Glomerular endothelial cell (primary cell): ENCODE data around the gene CENPU. TPM values are rescaled to one million over a fixed set of nuclear protein-coding genes. Genes with fewer than 3 reads are reported as not detected.

Experiments used
- DNase-seq: peaks from one replicate; pipeline ENCODE4 v3.0.0-alpha.2; 2011; ENCODE audit warnings: low read depth, low spot score; ENCODE audit errors: extremely low read depth
- total RNA-seq: library from RNA; depleted of rRNA; stranded (reverse); fragments of >200 nt; gene quantifications from 2 replicates; pipeline ENCODE4 v1.2.3, GENCODE V29; 2015

CENPU gene
- total RNA-seq, 1 donor from 2014 or later, result 13.7 TPM

DNA sequence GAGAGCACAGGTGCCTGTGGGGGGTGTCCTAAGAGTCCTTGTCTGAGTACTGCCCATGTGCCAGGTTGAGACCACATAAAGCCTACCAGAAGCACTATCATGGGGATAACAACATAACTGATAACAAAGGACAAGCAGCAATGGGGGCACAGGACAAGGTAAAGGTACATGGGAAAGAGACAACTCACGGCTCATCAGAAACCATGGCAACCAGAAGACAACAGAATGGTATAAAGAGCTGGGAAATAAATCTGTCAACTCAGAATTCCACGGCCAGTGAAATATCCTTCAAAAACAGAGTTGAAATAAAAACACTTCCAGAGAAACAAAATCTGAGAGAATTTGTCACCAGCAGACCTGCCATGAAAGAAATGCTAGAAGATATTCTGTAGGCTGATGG lies 20.0 kb downstream of the CENPU start:
- no peak for DNase-seq

DNA sequence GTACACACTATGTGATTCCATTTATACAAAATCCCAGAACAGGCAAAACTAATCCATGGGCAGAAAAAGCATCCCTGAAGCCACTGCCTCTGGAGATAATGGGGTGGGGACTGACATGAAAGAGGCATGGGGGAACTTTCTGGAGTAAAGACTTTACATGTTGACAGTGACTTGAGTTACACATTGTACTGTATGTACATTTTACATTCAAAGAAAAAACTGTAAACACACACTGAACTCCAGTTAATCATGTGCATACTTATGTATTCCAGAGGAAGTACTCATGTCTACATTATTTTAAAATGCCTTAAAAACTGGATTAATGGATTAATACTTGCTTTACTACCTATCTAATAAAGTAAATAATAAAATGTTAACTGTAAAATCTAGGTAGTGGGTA lies 21.6 kb downstream of the CENPU start:
- DNase-seq, result no peak

DNA sequence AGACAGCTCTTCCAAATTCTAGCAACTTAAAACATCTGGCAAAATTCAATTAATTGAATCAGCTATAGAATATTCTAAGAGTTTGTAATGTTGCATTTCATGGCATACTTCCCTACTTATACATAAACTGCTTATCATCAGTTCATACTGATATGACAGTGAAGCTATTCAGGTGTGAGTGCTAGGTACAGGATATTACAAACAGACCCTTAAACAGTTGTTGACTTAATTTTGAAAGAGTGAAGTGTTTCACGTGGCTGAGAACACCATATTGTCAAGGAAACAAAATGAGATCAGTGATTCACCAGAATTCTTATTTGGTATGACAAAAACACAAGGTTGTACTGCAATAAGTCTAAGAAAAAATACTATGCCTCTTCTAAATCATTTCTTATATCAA lies 27.4 kb downstream of the CENPU start:
- DNase-seq, result no peak

DNA sequence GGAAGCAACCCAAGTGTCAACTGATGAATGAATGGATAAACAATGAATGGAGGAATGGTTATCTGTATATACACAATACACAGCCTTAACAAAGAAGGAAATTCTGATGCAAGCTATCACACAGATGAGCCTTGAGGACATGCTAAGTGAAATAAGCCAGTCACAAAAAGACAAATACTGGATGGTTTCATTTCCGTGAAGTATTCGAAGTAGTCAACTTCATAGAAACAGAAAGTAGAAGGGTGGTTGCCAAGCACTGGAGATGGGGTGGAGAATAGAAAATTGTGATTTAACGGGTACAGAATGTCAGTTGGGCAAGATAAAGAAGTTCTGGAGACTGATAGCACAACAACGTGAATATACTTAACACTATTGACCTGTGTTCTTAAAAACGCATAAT lies 28.2 kb downstream of the CENPU start:
- DNase-seq, result no peak

DNA sequence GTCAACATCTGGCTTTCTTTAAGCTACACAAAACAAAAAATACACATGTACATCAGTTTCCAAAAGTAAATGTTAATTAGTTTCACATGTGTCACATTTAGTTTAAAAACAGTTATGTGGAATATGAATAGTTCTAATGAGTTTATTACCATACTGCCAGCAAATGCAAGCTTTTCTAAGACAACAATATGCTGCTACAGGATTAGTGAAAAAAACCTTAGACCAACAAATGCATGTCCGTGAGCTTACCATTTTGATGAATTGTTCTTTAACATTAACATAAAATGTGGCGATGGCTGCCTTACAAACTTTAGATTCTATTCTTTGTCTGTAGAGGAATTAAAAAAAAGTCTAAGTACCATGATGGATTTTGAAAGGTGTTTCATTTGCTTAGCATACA lies 31.8 kb downstream of the CENPU start:
- no peak for DNase-seq

DNA sequence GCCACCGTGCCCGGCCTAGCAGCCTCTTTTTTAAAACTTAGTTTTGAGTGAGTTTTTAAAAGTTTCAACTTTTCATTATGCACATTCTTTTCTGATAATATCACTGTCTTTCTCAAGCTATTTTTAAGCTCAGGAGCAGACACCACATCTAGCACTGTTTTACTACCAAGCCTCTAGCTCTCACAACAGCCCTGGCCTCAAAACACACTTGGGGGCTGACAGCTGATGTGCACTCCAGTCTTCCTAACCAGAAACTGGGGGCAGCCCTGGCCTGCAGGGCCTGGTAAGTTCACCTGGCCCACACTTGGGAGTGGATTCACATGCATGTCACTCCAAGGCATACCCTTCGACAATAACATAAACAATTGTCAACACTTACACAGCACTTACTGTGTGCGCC lies 34.0 kb downstream of the CENPU start:
- DNase-seq, result no peak

DNA sequence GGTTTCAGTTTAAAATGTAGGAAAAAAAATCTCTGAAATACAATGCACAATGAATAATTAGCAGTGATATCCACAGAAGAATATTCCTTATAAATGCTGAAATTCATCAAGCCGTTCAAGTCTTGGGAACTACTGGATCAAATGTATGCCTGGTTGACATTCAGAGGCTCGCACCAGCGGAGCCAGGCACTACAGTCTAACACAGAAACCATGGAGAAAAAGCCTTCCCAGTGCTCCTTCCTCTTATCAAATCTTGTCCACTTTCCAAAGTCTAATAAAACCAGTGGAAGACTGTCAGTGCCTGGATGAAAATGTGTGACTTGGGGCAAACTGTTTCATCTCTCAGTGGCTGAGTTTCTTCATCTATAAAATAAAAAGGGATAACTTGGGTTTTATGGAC lies 35.9 kb downstream of the CENPU start:
- no peak for DNase-seq

DNA sequence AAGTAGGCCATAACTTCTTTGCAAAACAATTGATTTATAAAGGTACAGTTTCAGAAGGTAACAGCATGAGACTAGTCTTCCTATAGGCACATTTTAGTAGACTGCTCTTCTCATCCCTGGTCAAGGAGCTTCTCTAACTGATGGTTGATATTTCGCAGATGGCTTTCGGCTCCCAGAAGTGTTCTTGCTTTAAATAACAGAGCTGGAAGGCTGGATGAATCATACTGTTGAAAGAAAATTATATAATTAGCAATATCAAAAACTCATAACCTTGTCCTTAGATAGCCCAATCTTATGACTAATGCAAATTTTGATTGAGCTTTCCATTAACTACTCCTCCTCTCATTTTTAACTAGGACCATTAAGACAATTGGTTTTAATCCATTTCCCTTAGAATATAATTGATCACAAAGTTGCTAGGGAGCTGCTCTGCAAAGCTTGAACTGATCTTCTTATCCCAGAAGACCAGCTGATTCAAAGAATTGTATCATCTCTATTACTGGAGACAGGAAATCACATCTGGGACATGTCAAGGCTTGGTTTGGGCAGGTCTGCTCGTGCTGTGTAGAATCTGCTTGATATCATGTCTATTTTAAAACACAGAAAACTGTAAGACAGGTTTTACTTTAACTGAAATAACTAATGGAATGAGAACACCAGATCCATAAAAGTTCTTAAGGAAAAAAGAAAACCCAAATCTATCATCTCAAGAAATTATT lies 38.6 kb downstream of the CENPU start:
- no peak for DNase-seq

DNA sequence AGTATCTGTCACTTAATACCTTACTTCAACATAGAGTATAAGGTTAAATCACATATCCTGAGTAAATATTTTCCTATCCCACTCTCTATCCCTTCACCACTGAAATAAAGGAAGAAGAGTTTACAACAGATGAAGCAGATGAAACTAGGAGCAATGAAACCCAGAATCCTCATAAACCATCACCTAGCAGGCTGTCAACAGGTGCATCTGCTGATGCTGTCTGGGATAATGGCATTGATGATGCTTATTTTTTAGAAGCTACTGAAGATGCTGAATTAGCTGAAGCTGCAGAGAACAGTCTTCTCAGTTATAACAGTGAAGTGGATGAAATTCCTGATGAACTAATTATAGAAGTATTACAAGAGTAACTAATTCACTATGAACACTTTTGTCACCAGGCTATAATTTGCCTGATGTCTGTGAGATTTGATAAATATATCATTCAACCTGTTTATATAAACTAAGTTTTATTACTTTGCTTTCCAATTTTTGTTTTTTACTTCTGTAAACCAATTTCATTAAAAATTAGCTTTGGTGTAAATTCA lies 39.4 kb downstream of the CENPU start:
- no peak for DNase-seq

DNA sequence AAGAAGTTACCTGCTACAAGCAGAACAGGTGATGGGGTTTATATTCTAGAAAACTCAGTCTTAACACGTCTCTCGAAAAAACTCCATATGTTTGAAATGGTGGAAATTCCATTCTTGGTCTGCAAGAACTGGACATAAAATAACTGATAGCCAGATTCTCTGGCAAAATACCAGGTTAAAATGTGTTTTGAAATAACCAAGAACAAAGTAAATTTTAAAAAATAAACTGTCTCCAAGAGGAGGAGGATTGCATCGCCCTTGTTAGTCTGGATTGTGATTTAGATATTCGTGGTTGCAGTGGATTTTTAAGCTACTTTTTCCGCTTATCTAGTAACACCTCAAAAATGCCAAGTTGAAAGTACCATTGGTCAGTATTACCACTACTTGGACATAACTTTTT lies 40.8 kb downstream of the CENPU start:
- no peak for DNase-seq

DNA sequence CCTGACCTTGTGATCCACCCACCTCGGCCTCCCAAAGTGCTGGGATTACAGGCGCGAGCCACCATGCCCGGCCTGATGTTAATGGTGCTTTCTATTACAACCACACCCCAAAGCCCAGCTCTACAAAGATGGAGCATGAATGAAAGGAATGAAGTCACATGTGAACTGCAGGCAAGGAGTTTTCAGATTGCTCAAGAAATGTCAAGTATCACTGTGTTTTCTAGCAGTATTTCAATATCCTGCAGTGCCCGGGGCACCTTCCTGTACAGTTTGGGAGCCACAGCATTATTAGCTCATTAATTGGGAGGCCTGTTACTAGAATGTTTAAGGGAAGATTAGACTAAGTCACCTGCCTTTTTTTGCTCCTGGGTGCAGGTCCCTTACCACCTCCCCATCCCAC lies 44.2 kb downstream of the CENPU start:
- no peak for DNase-seq

DNA sequence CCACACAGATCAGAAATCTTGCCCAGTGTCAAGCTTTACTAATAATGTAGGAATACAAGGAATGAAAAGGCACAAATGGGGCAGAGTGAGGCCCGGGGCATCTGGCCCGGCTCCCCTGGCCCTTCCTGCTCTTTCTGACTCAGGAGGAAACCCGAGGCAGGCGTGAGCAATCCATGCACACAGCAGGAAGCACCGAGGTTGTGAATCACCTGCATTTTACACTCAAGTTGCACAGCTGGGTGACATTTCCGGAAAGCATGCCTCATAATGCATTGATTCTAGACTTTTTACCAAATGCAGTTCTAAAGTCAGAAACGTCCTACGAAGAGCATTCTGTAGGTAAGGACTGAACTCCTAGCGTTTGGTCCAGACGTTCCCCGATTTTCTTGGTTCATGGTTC lies 45.4 kb downstream of the CENPU start:
- DNase-seq, result peak; percentile 85

DNA sequence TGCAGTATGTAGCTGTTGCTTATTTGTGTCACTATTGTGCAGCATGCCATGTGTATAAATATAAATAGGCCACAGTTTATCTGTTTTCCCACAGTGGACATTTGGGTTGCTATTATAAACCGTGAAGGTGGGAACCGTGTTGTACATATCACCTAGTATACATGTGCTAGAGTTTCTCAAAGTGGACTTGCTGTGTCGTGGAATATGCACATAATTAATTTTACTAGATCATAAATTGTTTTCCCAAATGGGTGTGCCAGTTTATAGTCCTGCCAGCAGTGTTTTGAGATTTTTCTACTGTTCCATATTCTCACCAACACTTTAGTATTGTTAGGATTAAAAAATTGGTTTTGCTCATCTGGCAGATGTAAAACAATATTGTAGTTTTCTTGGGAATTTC lies 45.9 kb downstream of the CENPU start:
- no peak for DNase-seq

DNA sequence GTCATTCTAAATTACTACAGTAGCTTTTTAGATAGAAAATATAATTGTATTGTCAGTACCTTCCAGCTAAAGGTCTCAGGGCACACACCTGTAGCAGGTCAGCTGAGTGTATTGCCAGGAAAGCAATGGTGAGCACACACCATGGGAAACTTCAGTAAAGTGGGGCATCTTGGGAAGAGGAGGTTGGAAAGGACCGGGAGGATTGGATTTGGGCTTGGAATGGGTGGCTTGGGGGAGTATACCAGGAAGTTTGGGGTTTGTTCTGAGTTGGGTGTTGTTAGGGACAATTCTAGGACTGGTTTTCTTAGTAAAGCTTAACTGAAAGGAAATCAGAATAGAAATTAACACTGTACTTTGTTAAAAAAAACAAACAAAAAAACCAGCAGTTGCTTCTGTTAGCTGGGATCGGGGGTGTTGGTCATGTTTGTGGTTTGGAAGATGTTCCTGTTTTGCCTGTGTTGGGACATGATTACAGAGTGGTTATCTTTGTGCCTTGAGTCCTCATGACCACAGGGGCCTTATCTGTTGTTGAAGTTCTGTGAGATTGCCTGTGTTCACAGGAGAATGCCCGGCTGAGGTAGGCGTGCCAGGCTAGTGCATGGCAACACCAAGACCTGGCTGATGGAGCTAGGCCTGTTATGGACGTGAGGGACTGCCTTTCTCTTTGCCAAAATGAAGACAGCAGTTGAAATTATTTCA lies 49.3 kb downstream of the CENPU start:
- no peak for DNase-seq

DNA sequence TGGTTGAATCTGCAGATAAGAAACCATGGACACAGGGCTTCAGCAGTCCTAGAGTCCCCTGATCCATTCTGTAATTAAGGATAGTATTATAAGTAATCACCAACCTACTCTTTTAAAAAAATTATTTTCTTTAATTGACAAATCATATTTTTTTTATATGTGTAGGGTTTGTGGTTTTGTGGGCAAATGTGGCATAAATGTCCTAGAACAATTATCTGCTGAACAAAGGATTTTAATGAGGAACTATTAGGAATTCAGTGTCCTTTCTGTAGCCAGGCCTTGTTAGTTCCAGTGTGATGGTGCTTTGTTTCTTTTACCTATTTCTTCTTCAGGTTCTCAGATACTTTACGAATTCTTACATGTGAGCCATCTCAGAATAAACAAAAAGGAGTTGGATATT lies 52.0 kb downstream of the CENPU start:
- DNase-seq, result no peak

DNA sequence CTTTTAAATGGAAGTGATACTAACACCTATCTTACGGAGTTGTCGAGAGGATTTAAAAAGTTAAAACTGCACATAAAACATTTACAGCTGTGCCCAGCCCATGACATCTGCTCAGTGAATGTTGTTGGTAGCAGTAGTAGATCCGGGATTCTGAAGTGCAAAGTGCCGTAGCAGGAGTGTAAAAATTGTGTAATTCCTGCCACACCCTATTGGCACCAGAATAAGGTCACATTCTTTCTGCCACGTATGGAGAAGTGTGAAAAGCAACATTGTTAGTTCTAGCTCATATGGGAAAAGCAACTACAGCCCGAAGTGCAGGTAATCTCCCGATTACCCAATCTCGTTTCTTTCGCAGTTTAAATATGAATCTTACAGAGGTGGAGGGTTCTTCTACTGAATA lies 53.2 kb downstream of the CENPU start:
- DNase-seq, result no peak

DNA sequence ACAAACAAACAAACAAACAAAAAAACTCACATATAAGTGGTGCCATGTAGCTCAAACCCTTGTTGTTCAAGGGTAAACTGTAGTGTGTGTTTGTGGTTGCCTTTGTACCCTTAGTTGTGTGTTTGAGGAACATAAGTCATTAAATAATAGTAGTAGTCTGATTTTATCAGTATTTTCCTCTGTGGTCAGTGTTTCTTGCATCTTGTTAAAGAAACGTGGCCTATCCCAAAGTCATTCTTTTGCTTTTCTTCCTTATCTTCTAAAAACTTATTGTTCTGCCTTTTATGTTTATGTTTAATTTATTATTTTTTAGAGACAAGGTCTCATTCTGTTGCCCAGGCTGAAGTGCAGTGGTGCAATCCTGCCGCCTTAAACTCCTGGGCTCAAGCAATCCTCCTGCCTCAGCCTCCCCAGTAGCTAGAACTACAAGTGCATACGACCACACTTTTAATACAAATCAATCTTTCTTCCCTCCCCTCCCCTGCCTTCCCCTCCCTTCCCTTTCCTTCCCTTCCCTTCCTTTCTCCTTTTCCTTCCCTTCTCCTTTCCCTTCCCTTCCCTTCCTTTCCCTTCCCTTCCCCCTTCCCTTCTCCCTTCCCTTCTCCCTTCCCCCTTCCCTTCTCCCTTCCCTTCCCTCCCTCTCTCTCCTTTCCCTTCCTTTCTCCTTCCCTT lies 57.9 kb downstream of the CENPU start:
- no peak for DNase-seq

DNA sequence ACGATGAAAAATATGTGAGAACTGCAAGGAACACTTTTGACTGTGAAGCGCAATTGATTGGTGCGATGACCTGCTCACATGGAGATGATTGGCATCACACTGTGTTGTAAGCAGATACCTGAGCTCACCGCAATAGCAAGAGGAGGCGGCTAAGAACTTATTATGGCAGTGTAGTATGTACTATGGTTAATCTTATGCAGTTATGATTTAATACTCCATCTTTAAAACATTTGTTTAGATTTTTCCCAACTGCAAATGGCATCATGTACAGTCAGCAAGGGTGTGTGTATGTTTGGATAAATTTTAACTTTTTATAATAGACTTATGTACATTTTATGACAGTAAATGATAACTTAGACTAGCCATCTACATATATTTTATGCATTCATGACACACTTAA lies 58.9 kb downstream of the CENPU start:
- DNase-seq, result no peak

DNA sequence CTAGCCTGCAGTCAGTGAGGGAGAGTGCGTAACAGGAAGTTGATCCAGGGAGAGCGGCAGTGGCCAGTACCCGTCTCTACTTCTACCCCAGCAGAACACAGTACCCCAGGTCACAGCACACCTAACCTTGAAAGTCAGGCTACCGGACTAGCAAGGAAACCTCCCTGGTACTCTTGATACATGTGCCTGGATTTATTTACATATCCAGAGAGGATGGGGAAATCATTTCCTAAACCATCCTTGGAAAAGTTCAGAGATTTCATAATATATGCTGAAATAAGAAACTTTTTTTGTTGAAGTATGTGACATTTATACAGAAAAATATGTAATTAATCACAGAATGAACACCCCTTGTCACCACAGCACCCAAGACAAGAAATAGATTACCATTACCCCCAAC lies 59.9 kb downstream of the CENPU start:
- no peak for DNase-seq

DNA sequence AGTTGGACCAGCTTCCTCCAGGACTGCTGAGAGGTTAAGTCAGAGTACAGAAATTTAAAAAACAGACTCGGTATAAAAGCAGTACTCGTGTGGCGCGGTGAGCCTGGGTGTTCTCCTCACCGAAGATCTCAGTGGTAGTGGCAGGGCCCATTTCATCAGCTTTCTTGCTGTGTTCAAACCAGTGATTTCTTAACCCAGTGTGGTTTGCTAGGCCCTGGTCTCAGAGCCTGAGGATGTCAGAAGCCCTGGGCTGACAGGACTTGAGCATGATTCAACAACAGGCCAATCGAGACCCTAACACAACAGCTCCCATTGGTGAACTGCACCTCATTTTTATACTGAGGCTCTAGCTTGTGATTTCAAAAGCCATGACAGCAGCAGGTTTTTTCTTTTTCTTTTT lies 61.2 kb downstream of the CENPU start:
- DNase-seq, result no peak

DNA sequence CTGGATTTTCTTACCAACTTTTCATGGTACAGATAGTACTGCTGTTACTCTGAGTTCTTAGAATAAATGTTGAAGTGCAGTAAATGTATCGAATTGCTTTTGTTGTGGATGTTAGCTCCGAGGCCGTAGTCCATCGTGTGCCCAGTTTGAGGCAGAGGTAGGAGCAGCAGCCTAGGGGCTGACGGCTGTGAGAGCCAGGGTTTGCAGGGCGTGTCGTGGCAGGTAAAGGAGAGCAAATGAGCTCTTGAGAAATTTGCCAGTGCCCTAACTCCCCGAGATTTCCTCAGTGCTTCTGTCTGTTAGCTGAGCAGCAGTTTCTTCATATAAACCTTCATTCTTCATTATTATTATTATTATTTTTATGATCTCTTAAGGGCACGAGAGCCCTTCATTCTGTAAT lies 62.8 kb downstream of the CENPU start:
- no peak for DNase-seq

DNA sequence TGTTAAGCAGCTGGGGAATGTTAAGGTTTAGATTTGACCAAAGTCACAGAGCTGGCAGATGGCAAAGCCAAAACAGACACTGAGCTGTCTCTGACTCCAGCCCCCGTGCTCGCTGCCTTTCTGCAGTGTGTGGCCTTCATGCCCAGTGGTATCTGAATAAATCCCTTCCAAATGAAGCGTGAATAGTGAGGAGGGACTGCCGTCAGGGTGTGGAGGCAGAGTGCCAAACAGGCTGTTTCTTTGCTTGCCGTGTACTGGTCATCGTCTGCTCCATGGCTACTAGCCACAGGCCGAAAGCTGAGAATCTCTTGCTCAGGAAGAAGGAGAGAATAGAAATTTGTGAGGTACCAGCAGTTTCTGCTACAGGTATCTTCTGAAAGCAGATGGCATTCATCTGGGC lies 64.6 kb downstream of the CENPU start:
- no peak for DNase-seq
